ENCODE measurements around the gene C12orf42.
A peak's percentile ranks its signal among the peaks of the same experiment; 100 is the strongest.

C12orf42 gene

GRCh38 chr12:103513875-103514274 is 18.1 kb upstream of the C12orf42 start:
- TF ChIP-seq, protein P1, sequence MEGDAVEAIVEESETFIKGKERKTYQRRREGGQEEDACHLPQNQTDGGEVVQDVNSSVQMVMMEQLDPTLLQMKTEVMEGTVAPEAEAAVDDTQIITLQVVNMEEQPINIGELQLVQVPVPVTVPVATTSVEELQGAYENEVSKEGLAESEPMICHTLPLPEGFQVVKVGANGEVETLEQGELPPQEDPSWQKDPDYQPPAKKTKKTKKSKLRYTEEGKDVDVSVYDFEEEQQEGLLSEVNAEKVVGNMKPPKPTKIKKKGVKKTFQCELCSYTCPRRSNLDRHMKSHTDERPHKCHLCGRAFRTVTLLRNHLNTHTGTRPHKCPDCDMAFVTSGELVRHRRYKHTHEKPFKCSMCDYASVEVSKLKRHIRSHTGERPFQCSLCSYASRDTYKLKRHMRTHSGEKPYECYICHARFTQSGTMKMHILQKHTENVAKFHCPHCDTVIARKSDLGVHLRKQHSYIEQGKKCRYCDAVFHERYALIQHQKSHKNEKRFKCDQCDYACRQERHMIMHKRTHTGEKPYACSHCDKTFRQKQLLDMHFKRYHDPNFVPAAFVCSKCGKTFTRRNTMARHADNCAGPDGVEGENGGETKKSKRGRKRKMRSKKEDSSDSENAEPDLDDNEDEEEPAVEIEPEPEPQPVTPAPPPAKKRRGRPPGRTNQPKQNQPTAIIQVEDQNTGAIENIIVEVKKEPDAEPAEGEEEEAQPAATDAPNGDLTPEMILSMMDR (IDR thresholded peaks at IDR 0.05; ENCODE audit: insufficient read depth, missing control alignments), result no peak
- FAIRE-seq (no peak), DNase-seq (ENCODE audit: insufficient read length, low spot score) (no peak)

GRCh38 chr12:103505371-103506236 is 9.8 kb upstream of the C12orf42 start:
- TF ChIP-seq, protein P1 (IDR thresholded peaks at IDR 0.05; ENCODE audit: insufficient read depth, missing control alignments), result no peak
- no peak for FAIRE-seq
- no peak for DNase-seq (ENCODE audit: insufficient read length, low spot score)

DNA sequence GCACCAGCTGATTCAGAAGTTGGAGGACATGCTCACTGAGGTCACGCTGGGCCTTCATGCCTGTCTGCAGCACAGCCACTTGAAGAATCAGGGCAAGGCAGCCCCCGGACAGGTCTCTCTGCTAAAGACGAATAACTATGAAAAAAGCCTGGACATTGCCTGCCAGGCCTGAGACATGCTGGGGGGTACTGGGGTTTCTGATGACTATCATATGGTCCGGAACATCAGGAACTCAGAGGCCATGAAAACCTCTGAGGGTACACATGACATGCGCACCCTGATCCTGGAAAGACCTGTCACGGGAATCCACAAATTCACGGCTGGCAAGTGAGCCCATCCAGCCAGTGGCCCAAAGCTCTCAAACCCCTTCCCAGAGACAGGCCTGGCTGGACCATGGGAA is 8.8 kb upstream of the C12orf42 start:
- no peak for DNase-seq (ENCODE audit: insufficient read length, low spot score)
- TF ChIP-seq, protein P1 (IDR thresholded peaks at IDR 0.05; ENCODE audit: insufficient read depth, missing control alignments), result no peak
- no peak for FAIRE-seq

DNA sequence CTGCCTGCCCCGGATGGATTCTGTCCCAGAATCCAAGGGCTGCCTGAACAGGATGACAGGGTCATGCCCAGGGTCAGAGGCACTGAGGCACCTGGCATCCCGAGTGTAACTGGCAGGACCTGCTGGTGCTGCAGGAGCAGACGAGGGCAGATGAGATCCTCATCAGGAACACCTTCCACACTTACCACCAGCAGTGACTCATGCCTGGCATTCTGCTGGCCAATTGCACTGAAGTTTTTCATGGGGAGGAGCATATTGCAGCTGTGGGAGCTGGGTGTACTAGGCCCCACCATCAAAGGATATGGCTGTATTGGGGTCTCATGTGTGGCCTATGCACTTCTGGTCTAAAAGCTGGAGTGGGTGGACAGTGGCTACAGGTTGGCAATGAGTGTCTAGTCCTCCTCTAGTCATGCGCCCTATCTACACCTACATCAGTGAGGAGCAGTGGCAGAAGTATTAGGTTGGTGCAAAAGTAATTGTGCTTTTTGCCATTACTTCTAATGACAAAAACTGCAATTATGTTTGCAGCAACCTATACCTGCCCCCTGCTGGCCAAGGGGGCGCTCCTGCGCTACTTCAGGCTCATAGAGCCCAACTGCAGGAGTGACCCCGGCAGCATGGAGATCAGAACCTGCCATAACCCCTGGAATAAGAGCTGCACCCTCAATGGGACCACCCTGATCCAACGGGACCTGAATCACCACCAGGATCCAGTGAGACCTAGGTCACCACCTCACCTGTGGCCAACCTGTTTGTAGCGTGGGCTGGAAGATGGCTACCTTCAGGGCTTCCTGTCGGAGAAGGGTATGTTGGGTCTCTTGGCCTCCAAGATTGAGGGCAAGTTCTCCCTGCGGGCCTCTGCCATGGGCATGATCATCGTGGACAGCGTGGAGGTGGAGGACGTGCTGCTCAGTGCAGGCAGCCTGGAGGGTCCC is 8.0 kb upstream of the C12orf42 start:
- no peak for FAIRE-seq
- DNase-seq (ENCODE audit: insufficient read length, low spot score), result no peak
- TF ChIP-seq, protein P1 (IDR thresholded peaks at IDR 0.05; ENCODE audit: insufficient read depth, missing control alignments), result peak; percentile 59

GRCh38 chr12:103501447-103501846 is 5.7 kb upstream of the C12orf42 start:
- TF ChIP-seq, protein P1 (IDR thresholded peaks at IDR 0.05; ENCODE audit: insufficient read depth, missing control alignments), result no peak
- no peak for FAIRE-seq
- no peak for DNase-seq (ENCODE audit: insufficient read length, low spot score)

DNA sequence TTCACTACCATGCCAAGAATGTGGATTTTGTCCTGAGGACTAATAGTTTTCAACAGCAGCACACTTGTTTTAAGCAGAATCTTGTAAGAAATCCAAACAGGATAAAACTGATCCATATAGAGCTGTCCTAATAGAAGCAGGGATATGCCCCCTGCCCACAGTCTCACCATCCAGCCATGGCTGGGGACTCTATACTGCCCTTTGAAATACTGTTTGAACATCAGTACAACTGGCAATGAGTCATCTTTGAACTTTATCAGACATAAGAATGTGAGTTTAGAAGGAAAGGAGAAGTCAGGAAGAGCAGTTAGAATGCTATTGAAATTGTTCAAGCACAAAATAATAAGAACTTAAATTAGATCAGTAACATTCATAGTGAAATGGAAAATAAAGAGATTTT is 3.8 kb upstream of the C12orf42 start:
- FAIRE-seq (no peak), DNase-seq (ENCODE audit: insufficient read length, low spot score) (no peak)
- TF ChIP-seq, protein P1 (IDR thresholded peaks at IDR 0.05; ENCODE audit: insufficient read depth, missing control alignments), result no peak
